Measurements from ENCODE around the gene RAB40AL.
A peak's percentile ranks its signal among the peaks of the same experiment; 100 is the strongest.
"Not testable (repeated sequence)": the region's sequence is repeated elsewhere in the genome, so short reads cannot be mapped to it uniquely, and the experiment has no call there.

The RAB40AL gene, protein sequence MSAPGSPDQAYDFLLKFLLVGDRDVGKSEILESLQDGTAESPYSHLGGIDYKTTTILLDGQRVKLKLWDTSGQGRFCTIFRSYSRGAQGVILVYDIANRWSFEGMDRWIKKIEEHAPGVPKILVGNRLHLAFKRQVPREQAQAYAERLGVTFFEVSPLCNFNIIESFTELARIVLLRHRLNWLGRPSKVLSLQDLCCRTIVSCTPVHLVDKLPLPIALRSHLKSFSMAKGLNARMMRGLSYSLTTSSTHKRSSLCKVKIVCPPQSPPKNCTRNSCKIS

GRCh38 chrX:102936972-102937371 lies at the start of gene RAB40AL:
TSS of gene RAB40AL (plus strand) at chrX:102937272. CDS start at chrX:102937319, 47 bp downstream.
- DNase-seq (ENCODE audit: insufficient read length, low spot score); FAIRE-seq: not testable (repeated sequence)

DNA sequence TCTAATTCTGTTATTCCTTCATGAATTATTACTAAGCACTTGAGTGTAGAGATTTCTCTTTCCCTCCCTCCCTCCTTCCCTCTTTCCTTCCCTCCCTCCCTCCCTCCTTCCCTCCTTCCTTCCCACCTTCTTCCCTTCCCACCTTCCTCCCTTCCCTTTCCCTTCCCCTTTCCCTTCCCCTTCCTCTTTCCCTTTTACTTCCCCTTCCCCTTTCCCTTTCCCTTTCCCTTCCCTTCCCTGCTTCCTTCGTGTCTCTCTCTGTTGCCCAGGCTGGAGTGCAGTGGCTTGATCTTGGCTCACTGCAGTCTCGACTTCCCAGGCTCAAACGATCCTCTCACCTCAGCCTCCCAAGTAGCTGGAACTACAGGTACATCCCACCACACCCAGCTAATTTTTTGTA lies 49.4 kb upstream of the RAB40AL start:
- FAIRE-seq (no peak), DNase-seq (ENCODE audit: insufficient read length, low spot score) (no peak)

DNA sequence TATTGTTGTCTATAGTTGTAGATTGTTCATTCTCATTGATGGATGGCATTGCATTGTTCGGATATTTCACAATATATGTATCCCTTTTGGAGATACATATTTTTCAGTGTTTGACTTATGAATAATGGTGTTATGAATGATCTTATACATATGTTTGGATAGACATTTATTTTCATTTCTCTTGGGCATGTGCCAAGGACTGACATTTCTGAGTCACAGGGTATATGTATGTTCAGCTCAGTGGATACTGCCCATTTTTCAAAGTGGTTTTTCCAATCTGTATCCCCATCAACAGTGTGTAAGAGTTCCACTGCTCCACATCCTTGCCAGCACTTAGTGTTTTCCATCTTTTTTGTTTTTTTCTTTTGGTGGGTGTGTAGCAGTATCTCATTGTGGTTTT lies 45.0 kb upstream of the RAB40AL start:
- no peak for DNase-seq (ENCODE audit: insufficient read length, low spot score)
- peak; percentile 31 for FAIRE-seq

DNA sequence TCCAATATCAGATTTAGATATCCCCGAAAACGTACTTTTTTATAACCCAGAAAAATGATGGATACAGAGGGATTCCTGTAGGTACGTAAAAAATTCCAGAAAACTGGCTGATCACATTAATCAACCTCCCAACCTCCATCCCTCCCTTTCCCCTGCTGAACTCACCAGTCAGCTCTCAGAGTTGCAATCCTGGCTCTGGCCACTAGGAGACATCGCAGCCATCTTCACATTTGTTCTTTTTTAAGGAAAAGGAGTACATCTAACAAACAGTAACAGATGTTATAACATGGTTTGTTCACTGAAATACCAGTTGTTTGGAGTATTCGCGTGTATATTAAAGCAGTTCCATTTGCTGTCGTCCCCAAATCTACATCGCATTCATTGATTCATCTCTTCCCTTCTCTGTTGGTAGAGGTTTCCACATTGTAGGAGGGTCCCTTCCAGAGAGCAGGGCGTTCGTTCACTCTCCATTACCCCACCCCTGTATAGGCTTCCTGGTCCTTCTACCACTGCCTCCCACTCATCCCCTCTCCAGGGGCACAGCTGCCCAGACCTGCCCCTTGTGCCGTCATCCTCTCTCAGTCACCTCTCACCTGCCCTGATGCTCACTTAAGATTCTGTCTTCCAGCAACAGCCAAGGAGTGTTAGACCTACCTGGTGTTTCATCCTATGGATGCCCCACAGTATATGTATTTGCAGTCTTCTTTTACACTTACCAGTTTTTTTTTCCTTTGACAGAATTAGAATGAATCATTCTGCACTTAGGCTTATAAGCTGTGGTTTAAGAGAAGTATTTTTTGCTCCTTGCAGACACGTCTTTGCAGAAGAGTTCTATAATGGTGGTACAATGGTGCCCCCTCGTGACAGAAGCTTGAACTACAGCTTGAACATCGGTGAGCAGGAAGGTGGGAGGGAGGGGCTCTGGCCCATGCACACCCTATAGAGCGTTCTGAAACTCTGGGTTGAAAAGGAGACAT lies 36.8 kb upstream of the RAB40AL start:
- FAIRE-seq (peak; percentile 75), DNase-seq (ENCODE audit: insufficient read length, low spot score) (no peak)

- FAIRE-seq, result no peak
- no peak for DNase-seq (ENCODE audit: insufficient read length, low spot score)
Observed at GRCh38 chrX:102902355-102902754, 34.7 kb upstream of the RAB40AL start.

DNA sequence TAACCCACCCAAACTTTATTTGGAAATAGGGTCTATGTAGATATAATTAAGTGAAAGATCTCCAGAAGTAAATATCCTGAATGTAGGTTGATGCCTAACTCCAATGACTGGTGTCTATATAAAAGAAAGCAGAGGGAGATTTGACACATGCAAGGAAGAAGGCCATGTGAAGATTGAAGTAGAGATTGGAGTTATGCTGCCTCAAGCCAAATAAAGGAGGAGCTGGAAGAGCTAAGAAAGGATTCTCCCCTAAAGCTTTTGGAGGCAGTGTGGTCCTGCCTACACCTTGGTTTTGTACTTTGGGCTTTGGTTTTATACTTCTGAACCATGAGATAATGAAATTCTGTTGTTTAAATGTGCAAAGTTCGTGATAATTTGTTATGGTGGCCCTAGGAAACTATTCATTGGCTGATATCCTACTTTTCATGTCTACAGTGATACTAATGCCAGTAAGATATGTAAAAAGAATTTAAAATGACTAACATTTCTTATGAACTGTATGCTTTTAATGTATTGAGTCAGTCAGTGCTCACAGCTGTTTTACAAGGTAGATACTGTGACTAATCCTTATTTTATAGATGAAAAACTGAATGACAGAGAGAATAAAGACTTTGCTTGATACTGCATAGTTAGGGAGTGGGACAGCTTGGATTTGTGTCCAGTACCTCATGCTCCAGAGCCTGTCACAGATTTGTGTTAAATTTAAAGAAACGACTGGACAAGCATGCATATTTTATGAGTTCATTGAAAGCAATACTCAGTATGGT lies 5.9 kb upstream of the RAB40AL start:
- no peak for FAIRE-seq
- DNase-seq (ENCODE audit: insufficient read length, low spot score), result no peak

DNA sequence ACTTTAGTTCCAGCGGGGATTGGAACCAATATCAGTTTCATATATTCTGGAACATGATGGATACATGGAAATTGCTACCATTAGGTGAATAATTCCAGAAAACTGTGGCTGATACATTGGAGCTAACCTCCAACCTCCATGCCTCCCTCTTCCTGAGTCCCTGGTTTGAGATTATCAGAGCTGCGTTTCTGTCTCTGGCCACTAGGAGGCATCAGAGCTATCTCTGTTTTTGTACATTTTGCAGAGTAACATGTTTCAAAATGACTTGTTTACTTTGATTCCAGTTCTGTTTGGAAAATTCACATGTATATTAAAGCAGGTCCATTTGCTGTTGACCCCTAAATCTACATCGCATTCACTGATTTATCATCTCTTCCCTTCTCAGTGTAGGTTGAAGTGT lies 2.4 kb upstream of the RAB40AL start:
- DNase-seq (ENCODE audit: insufficient read length, low spot score) (no peak), FAIRE-seq (no peak)

DNA sequence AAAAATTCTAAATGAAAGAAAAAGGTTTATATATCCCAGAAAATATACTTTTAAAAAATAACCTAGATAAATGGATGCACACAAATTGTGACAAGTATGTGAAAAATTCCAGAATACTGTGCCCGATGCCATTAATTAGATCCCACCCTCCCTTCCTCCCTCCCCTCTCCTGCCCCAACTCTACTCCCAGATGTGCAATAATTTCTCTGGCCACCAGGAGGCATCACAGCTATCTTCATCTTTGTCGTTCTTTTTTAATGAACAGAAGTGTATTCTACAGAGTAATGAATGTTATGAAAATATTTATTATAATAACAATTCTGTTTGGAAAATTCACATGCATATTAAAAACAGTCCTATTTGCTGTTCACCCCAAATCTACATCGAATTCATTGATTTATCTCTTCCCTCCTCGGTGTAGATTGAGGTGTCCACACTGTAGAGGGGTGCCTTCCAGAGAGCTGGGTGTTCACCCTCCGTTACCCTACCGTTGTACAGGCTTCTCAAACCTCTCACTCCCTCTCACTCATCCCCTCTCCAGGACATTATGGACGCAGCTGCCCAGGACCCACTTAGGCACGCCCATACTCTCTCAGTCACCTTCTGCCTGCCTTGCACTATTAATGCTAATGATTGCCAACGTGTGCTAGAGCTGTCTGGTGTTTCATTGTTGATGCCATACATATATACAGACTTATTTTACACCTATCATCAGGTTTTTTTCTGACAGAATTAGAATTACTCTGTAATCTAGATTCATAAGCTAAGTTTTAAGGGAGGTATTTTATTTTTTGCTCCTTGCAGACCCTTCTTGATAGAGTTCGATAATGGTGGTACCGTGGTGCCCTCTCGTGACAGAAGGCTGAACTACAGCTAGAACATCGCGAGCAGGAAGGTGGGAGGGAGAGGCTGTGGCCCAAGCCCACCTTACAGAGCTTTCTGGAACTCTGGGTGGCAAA lies 14.1 kb downstream of the RAB40AL start:
- FAIRE-seq (peak; percentile 52), DNase-seq (ENCODE audit: insufficient read length, low spot score) (no peak)

GRCh38 chrX:102957751-102958150 lies 20.7 kb downstream of the RAB40AL start:
- no peak for FAIRE-seq
- no peak for DNase-seq (ENCODE audit: insufficient read length, low spot score)

DNA sequence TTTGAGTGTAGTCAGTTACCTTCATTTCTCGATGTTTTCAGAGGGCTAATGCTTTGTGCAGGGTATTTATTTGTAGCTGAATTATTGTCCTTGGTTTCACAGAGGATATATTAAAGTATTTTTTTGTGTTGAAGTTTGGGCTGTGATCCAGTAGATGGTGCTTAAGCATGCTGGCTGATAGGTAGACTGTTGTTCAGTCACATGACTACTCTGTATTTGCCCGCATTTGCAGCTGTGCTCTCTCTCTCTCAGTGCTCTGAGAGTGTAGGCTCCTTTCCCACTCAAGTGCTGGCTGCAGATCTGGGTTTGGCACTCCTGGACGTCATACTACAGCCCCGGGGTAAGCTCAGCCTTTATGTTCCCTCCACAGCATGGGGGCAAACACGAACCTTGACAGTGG lies 21.7 kb downstream of the RAB40AL start:
- FAIRE-seq, result no peak

DNA sequence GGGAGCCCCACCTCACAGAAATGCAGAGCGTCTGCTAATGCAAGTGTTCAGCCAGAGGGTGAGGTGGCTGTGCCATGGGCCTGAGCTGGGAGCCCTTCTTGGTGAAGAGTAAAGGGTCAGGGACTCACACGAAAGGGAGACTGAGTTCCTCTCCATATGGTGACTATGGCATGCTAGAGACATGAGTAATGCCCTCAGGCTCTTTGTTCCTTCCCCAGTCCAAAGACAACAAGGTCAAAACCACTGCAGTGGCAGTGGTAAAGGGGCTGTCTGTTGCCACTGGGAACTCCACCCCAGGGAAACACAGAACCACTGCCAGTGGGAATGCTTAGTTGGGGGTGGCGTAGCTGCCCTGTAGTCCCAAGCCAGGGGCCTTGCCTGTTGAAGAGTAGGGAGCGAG lies 22.4 kb downstream of the RAB40AL start:
- DNase-seq (ENCODE audit: insufficient read length, low spot score) (no peak), FAIRE-seq (no peak)

More for the DNA sequence above, 21.7 kb downstream of the RAB40AL start:
- DNase-seq (ENCODE audit: insufficient read length, low spot score), result no peak

- DNase-seq (ENCODE audit: insufficient read length, low spot score) (no peak), FAIRE-seq (no peak)
Observed at GRCh38 chrX:102963955-102964354, 26.9 kb downstream of the RAB40AL start.

GRCh38 chrX:102964940-102965339 lies 27.9 kb downstream of the RAB40AL start:
- no peak for FAIRE-seq
- no peak for DNase-seq (ENCODE audit: insufficient read length, low spot score)

GRCh38 chrX:102966701-102967100 lies 29.6 kb downstream of the RAB40AL start:
- FAIRE-seq (no peak), DNase-seq (ENCODE audit: insufficient read length, low spot score) (no peak)

DNA sequence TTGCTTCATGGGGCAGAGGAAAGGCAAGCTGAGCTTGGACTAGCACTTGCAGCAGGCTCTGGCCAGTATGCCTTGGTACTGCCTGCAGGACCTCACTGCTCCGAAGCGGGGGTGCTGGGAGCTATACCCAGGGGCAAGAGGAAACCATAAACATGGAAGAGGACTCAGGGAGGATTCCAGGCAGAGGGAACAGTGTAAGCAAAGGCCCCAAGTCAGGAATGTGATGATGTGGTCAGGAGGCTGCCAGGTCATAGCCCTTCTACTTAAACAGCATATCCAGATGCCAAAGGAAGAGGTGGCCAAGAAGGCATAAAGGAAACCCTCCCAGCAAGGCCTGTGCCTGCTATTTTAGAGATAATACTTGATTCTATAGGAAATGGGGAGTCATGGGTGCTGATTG lies 31.1 kb downstream of the RAB40AL start:
- FAIRE-seq (no peak), DNase-seq (ENCODE audit: insufficient read length, low spot score) (no peak)

DNA sequence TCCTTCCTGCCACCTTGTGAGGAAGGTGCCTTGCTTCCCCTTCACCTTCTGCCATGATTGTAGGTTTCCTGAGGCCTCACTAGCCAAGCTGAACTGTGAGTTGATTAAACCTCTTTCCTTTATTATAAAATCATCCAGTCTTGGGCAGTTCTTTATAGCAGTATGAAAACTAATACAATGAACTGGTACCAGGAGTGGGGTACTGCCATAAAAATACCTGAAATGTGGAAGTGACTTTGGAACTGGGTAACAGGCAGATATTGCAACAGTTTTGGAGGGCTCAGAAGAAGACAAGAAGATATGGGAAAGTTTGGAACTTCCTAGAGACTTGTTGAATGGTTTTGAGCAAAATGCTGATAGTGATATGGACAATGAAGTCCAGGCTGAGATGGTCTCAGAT lies 34.5 kb downstream of the RAB40AL start:
- not testable (repeated sequence) for DNase-seq (ENCODE audit: insufficient read length, low spot score); FAIRE-seq

DNA sequence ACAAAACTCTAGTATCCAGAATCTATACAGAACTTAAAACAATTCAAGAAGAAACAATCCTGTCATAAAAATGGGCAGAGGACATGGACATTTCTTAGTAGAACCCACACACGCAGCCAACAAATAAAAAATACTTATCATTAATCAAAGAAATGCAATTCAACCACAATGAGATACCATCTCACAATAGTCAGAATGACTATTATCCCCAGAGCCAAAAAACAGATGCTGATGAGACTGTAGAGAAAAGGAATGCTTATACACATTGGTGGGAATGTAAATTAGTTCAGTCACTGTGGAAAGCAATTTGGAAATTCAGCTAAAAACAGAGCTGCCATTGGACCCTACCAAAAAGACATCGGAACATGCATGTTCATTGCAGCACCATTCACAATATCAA lies 37.9 kb downstream of the RAB40AL start:
- FAIRE-seq (no peak), DNase-seq (ENCODE audit: insufficient read length, low spot score) (no peak)

DNA sequence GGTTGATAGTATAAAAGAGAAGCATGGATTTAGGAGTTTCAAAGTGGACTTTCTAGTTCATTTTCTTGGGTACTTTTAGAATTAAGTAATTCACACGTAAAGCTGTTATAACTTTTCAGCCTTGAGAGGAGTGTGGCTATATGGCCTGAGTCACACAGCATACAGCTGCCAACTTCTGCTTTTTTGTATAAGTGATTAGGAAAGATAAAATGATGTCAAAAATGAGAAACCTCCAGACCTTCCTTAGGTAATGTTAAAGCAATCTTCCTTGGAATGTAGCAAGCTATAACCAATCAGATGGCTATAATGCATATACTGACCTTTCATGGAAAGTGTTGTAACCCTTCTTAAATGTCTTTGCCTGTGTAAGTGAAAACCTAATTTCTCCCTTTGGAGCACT lies 39.2 kb downstream of the RAB40AL start:
- FAIRE-seq (no peak), DNase-seq (ENCODE audit: insufficient read length, low spot score) (no peak)

DNA sequence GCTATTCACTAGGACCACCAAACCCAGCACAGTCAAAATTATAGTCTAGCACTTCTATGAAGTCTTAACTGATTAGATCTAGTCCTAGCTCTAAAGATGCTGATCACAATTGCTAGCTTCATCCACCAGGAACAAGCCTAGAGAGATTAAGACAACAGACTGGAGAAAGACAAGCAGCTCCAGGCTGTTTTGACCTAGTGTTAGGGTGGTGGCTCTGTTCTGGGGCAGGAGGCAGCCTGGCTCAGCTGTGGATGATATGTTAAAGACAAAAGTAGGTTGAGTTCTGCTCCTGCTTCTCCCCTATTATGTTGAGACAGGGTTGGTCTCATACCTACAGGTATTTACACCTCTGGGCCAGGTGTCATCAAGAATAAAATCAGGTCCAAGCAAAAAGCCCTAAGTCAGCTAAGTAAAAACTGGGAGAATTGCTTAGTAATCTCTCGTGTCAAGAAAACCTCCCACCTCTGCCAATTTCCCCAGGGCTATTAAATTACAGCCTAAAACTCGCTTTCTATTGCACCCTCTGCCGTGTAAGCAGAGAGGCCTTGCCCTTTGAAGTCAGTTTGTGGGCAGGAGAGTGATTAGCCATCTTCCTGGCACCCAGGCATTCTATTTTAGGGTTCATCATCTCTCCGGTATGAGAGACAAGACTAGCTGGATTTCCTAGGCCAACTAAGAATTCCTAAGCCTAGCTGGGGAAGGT lies 39.9 kb downstream of the RAB40AL start:
- no peak for FAIRE-seq

More for the DNA sequence above, 39.9 kb downstream of the RAB40AL start:
- DNase-seq (ENCODE audit: insufficient read length, low spot score), result no peak

Data from GM19239 (cell line).